GM18873 (cell line): ENCODE data around the gene MBLAC2.
A peak's percentile ranks its signal among the peaks of the same experiment; 100 is the strongest.

Experiments
- ATAC-seq: cut with Tn5 transposase; IDR thresholded peaks from one replicate; pipeline ENCODE4 v1.9.1; 2021; ENCODE audit warnings: mild to moderate bottlenecking, moderate library complexity, moderate number of reproducible peaks; ENCODE audit not compliant: unreplicated experiment, low FRiP score

MBLAC2 gene

DNA sequence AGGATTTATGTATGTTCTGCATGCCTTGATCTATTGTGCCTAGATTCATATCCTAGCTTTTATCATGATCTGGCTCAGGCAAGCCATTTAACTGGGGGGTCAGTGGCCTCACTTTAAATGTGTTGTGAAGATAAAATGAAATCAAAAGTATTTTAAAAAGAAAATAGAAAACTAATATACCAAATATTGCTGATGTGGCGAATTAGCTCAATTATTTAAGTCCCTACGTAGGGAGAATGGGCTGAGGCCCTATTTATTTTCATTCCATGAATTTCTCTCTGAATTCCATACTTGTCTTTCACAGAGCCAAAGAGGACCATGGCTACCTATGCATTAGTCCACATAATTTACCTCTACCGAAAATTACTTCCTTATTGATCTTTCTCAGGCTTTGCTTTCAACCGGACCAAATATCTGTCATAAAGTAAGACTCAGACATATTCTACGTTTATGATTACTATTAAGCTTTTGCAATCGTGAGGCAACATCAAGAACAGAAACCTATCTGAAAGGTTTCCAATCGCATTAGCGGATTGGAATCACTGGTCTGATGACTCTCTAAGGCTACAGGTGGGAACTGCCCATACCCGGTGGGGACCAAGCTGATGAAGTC is 1.7 kb downstream of the MBLAC2 start:
- no peak for ATAC-seq

DNA sequence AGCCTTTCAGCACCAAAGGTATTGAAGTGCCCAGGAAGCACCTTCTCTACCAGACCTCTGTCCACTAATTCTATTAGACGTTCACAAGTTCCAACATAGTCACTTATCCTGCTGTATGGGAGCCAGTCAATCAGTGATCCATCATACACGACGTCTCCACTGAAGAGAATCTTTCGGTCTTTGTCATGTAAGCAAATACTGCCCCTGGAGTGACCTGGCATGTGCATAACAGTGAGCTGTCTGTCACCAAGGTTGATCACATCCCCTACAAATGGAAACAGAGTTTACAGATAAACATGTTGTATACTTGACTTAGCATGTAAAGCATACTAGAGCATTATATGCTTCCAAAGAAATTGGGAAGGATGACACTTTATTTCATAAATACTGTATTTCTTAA is 13.3 kb downstream of the MBLAC2 start:
- no peak for ATAC-seq

DNA sequence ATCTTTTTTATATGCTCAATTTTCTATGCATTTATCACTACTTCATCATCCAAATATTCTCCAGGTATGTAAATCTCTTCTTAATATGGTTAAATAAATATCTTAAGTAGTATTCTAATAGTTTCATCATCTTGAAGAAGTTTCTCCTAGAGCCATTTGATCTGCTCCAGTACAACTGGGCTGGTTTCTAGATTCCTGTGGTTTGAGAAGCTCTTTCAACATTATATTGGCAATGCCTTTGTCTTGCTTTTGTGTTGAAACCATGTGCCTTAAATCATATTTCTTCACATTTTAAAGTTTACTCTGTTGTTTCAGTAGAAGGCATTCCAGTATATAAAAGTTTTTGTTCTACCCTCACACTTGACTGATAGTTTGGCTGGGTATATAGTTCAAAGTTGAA is 27.6 kb downstream of the MBLAC2 start:
- ATAC-seq: no peak

DNA sequence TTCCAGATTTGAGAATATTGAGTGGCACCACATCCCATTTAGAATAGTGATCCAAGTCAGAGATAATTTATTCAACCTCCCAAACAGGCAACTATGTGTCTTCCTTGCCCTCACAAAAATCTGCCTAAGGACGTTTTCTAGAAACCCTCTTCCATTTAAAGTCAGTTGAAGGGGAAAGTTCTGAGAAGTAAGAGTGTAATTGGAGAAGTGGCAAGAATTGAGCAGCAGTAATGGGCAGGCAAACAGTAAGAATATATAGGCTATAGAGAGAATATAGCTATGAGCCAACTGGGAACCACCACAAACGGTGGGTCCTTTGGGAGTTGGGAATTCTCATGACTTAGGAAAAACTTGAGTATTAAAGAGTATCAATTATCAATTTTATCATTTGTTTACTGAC is 33.9 kb downstream of the MBLAC2 start:
- no peak for ATAC-seq

DNA sequence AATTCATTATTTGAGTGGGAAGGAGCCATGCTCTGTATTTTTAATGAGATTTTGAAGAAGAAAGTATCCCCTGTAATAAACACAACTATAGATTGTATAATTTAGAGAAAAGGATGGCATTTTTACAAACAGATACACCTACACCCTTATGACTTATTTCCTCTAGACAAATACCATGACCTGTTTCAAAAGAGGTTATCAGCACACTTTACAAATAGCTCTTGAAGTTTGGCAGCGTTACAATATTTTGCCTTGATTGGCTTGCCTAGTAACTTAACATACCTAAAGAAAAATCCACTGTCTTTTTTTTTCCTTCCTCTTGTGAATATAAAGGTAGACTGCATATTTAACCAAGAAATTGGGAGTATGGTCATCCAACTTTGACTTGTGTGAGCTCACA is 36.5 kb downstream of the MBLAC2 start:
- no peak for ATAC-seq

DNA sequence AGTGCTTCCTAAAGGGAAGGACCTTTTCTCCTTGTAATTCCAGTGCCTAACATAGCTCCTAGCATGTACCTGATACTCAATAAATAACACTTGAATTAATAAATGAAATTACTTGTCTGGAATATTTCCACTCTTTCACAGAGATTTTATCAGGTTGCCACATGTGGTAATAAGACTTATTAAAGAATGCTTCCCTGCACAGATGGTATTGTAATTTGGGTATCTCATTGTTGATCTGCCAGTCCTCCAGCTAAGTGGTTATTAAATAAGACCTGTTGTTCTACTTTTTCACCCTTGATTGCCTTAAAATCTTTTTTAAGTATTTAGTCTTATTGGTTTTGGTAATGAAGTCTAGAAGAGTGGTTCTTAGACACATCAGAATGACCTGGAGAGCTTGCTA is 36.9 kb downstream of the MBLAC2 start:
- ATAC-seq: no peak

DNA sequence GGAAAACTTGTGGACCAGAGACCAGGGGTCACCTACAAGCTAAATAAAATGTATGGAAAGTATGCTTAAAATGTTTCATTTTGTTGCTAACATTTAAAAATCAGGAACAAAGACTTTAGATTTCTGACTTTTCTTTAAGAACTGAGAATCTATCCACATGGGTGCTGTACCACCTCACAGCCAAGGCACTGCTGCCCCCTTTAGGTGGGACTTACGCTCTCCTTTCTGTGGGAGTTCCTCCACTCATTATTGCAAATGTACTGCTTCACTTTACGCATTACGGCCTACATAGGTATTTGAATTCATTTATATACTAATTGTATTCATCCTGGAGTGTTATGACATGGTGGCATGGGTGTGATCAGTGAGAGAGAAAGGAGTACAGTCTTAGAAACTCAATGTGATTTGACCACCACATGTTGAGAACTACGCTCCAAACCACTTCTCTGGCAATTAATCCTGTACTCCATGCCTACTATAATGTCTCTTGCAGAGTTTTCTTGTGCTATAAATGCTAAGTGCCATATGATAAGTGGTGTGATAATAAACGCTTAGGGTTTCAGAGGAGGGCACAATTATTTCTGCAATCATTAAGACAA is 40.4 kb downstream of the MBLAC2 start:
- ATAC-seq: peak; percentile 64

DNA sequence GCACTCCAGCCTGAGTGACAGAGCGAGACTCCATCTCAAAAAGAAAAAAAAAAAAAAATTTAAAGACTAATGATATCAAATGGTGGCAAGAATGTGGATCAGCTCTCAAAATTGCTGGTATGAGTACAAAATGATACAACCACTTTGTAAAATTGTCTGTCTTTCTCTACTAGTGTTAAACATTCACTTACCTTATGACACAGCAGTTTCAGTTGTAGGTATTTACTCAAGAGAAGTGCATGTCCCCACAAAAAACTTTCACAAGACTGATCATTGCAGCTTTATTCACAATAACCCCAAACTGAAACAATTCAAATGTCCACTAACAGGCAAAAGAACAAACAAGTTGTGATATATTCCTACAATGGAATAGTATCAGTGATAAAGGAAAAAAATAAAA is 50.3 kb downstream of the MBLAC2 start:
- ATAC-seq: peak; percentile 73

DNA sequence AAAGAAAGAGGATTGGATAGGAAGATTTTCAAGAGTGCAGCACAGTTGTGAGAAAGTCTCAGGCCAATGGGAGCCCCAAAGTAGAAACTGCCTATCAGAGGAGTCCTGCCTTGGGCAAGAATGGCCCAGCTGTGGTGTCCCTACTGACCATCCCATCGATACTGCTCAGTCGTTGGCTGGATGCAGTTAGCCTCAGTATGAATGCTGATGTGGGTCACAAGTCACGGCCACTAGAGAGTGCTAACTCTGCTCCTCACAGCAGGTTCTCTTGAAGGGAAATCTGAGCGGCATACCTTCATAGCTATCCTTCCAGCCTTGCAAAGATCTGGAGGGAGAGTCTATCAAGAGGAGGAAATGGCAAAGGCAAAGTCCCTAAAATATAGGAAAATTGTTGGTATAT is 53.4 kb downstream of the MBLAC2 start:
- peak; percentile 48 for ATAC-seq

DNA sequence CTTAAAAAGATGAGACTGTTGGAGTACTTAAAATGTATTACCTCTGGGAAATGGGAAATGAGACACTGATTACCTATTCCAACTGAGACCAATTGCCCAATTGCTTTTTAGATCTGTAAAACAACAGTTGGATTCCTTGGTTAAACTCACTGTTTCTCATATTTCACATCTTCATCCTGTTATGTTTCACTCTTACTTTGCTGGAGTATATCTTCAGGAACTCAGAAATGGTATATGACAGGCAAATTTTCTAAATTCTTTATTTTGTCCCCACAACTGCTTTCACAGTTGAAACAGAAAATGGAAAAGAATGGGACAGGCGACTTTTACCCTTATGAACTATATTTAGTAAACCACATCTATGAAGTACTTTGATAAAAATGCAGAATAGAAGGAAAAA is 56.4 kb downstream of the MBLAC2 start:
- ATAC-seq: no peak

DNA sequence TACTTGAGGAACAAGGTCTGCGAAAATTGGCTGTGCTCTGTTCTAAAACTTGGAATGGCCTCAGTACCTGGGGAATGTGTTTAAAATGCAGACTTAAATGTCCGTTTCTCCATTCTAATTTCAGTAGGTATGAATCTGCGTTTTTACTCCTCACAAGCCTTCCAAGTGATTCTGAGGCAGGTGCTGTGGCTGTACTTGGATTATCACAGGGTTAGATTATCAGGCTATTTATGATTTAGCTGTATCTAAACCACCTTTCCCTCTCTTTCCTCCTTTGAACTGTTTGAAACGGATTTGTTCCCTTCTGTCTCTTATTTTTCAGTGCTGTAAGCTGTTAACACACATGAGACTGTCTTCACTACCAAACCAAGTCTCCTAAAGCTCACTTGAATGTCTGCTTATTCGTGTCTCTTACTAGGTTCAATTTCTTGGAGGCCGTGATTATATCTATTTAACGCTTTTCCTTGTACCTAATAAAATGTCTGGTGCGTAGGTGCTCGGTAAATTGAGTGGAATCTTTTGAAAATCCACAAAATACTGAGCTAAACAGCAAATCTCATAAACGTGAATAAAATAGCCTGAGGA is 64.3 kb downstream of the MBLAC2 start:
- no peak for ATAC-seq

DNA sequence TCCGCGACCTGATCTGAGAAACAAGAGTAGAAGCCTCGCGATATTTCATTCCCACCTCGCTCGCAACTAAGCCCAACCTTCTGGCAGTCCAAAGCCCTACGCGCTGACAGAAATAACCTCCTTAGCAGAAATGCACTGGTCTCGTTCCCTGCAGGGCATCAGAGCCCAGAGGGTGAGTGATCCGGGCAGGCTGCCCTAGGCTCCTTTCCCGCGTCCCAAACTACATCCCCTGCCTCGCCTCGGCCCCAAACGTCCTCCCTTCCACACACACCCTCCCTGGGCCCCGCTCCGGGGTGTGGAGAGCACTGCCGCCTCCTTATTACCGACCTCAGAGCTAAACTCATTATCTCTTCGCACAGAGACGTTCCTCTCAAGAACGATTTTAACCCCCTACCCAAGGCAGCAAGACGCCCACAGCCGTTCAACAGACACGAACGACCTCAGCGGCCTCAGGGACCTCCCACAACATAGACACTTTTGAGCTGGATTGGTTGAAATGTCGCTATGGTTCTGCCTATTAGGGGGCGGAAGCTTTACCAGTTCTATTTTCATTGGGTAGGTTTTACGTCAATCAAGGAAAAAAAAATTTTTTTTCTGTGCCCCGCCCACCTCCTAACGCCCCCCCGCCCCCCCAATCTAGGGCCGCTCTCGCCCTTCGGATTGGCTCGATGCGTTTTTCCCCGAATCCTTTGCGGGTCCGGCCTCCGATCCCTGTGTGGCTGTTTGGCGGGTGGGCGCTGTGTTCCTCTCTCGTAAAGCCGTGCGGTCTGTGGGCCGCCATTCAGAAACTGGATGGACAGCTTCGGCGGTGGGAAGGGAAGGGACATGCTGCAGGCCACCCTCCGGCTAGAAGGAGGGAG is 65.0 kb downstream of the MBLAC2 start, which contains the start of gene CETN3:
TSS of gene CETN3 (minus strand) at position 439 of the 860 bp plus-strand sequence. CDS start at position 344, 95 bp downstream.
- ATAC-seq: peak; percentile 96

DNA sequence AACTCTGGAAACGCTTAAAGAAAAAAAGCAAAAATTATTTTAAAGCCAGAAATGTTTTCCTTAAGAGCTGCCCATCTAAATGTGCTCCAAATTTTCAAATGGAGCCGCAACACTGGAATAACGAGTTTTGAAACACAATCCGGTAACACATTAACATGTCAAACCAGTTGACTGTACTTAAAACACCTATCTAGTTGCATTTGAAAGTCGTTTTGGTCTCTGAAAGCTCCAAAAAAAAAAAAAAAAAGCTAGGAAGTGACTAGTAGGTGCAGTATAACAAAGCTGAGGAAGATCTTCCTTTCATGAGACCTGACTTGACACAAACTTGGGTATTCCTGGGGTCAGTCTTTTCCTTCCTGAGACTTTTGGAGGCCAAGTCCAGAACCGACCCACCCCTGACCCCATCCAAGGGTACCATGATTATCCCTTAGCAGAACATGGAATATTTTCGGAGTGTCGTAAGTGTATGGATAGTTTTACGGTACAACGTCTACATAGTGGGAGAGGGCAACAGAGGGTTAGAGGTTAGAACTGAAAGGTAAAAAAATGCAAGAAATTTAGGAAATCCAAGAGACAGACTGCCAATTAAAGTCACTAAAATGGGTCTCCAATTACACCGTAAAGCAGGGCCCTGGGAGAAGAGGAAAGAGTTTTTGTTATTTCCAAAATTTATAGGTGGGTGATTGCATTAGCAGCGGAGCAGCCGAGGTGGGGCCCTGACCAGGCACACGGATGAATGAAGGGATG is 65.8 kb downstream of the MBLAC2 start:
- no peak for ATAC-seq
